ENCODE results near the gene SLC7A8.

The SLC7A8 gene

DNA sequence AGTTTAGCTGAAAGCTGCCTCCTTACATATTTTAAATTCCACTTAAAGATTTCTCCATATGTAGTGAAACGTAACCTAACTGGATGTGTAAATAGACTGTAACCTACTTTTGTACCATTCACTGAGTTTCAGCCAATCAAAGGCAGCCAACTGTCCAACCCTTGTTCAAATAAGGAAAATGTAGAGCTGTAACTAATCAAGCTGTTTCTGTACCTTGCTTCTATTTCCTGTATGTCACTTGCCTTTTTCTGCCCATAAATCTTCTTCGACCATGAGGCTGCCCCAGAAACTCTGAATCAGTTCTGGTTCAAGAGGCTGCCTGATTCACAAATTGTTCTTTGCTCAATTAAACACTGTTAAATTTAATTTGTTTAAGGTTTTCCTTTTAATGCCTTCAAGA is 6.3 kb downstream of the SLC7A8 start:
- TF ChIP-seq CEBPB (IDR thresholded peaks at IDR 0.05) (no peak), CREB1 (IDR thresholded peaks at IDR 0.05; ENCODE audit: low read depth) (no peak), FOXM1 (IDR thresholded peaks at IDR 0.05; ENCODE audit: borderline replicate concordance, low read depth) (no peak), TEAD4 (IDR thresholded peaks at IDR 0.05) (no peak), TAF1 (IDR thresholded peaks at IDR 0.05; ENCODE audit: low read depth) (no peak), EP300 (IDR thresholded peaks at IDR 0.05; ENCODE audit: borderline replicate concordance) (no peak), NFIC (IDR thresholded peaks at IDR 0.05) (no peak), USF1 (IDR thresholded peaks at IDR 0.05) (no peak), YY1 (IDR thresholded peaks at IDR 0.05; ENCODE audit: low read depth) (no peak), EGR1 (IDR thresholded peaks at IDR 0.05) (no peak), RAD21 (IDR thresholded peaks at IDR 0.05; ENCODE audit: low read depth) (no peak), TCF12 (IDR thresholded peaks at IDR 0.05; ENCODE audit: low read depth) (no peak), ZBTB7A (IDR thresholded peaks at IDR 0.05; ENCODE audit: low read depth) (no peak)
- TF ChIP-seq, protein P1, sequence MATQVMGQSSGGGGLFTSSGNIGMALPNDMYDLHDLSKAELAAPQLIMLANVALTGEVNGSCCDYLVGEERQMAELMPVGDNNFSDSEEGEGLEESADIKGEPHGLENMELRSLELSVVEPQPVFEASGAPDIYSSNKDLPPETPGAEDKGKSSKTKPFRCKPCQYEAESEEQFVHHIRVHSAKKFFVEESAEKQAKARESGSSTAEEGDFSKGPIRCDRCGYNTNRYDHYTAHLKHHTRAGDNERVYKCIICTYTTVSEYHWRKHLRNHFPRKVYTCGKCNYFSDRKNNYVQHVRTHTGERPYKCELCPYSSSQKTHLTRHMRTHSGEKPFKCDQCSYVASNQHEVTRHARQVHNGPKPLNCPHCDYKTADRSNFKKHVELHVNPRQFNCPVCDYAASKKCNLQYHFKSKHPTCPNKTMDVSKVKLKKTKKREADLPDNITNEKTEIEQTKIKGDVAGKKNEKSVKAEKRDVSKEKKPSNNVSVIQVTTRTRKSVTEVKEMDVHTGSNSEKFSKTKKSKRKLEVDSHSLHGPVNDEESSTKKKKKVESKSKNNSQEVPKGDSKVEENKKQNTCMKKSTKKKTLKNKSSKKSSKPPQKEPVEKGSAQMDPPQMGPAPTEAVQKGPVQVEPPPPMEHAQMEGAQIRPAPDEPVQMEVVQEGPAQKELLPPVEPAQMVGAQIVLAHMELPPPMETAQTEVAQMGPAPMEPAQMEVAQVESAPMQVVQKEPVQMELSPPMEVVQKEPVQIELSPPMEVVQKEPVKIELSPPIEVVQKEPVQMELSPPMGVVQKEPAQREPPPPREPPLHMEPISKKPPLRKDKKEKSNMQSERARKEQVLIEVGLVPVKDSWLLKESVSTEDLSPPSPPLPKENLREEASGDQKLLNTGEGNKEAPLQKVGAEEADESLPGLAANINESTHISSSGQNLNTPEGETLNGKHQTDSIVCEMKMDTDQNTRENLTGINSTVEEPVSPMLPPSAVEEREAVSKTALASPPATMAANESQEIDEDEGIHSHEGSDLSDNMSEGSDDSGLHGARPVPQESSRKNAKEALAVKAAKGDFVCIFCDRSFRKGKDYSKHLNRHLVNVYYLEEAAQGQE (IDR thresholded peaks at IDR 0.05; ENCODE audit: low read depth): no peak
- TF ChIP-seq, protein P2, sequence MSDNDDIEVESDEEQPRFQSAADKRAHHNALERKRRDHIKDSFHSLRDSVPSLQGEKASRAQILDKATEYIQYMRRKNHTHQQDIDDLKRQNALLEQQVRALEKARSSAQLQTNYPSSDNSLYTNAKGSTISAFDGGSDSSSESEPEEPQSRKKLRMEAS (IDR thresholded peaks at IDR 0.05): no peak

DNA sequence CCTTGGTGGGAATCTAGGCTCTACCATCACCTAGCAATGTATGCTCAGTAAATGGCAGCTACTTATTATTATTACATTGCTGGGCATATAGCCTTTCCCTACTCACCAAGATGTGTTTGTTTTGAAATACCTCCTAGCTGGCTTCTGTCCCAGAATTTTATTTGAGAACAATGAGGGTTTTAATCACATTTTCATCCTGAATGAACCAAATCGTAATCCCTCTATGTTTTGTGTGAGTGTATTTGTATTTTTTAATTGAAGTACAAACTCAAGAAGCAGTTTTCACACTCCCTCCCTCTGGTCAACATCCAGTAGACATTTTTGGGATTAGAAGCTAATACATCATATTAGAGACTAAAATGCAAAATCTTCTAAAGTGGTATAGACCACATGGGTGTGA is 7.6 kb downstream of the SLC7A8 start:
- TF ChIP-seq FOXM1 (IDR thresholded peaks at IDR 0.05; ENCODE audit: borderline replicate concordance, low read depth): no peak
- no peak for TF ChIP-seq RAD21 (IDR thresholded peaks at IDR 0.05; ENCODE audit: low read depth)
- no peak for TF ChIP-seq ZBTB7A (IDR thresholded peaks at IDR 0.05; ENCODE audit: low read depth)
- TF ChIP-seq EP300 (IDR thresholded peaks at IDR 0.05; ENCODE audit: borderline replicate concordance): no peak
- no peak for TF ChIP-seq CEBPB (IDR thresholded peaks at IDR 0.05)
- TF ChIP-seq EGR1 (IDR thresholded peaks at IDR 0.05): no peak
- TF ChIP-seq, protein P2 (IDR thresholded peaks at IDR 0.05): no peak
- TF ChIP-seq TEAD4 (IDR thresholded peaks at IDR 0.05): no peak
- TF ChIP-seq, protein P1 (IDR thresholded peaks at IDR 0.05; ENCODE audit: low read depth): no peak
- no peak for TF ChIP-seq YY1 (IDR thresholded peaks at IDR 0.05; ENCODE audit: low read depth)
- no peak for TF ChIP-seq TAF1 (IDR thresholded peaks at IDR 0.05; ENCODE audit: low read depth)
- no peak for TF ChIP-seq USF1 (IDR thresholded peaks at IDR 0.05)
- TF ChIP-seq NFIC (IDR thresholded peaks at IDR 0.05): no peak
- no peak for TF ChIP-seq CREB1 (IDR thresholded peaks at IDR 0.05; ENCODE audit: low read depth)
- no peak for TF ChIP-seq TCF12 (IDR thresholded peaks at IDR 0.05; ENCODE audit: low read depth)

- no peak for TF ChIP-seq YY1 (IDR thresholded peaks at IDR 0.05; ENCODE audit: low read depth)
- TF ChIP-seq TCF12 (IDR thresholded peaks at IDR 0.05; ENCODE audit: low read depth): no peak
- no peak for TF ChIP-seq EGR1 (IDR thresholded peaks at IDR 0.05)
- no peak for TF ChIP-seq ZBTB7A (IDR thresholded peaks at IDR 0.05; ENCODE audit: low read depth)
- no peak for TF ChIP-seq TEAD4 (IDR thresholded peaks at IDR 0.05)
- no peak for TF ChIP-seq EP300 (IDR thresholded peaks at IDR 0.05; ENCODE audit: borderline replicate concordance)
- no peak for TF ChIP-seq FOXM1 (IDR thresholded peaks at IDR 0.05; ENCODE audit: borderline replicate concordance, low read depth)
- no peak for TF ChIP-seq USF1 (IDR thresholded peaks at IDR 0.05)
Observed at GRCh38 chr14:23174296-23175184, 8.9 kb downstream of the SLC7A8 start.

- TF ChIP-seq TAF1 (IDR thresholded peaks at IDR 0.05; ENCODE audit: low read depth) (no peak), TEAD4 (IDR thresholded peaks at IDR 0.05) (no peak), CEBPB (IDR thresholded peaks at IDR 0.05) (no peak), YY1 (IDR thresholded peaks at IDR 0.05; ENCODE audit: low read depth) (no peak), FOXM1 (IDR thresholded peaks at IDR 0.05; ENCODE audit: borderline replicate concordance, low read depth) (no peak), EP300 (IDR thresholded peaks at IDR 0.05; ENCODE audit: borderline replicate concordance) (no peak), CREB1 (IDR thresholded peaks at IDR 0.05; ENCODE audit: low read depth) (no peak), RAD21 (IDR thresholded peaks at IDR 0.05; ENCODE audit: low read depth) (no peak), NFIC (IDR thresholded peaks at IDR 0.05) (no peak), USF1 (IDR thresholded peaks at IDR 0.05) (no peak)
- TF ChIP-seq, protein P1 (IDR thresholded peaks at IDR 0.05; ENCODE audit: low read depth): no peak
- TF ChIP-seq, protein P2 (IDR thresholded peaks at IDR 0.05): no peak
Observed at GRCh38 chr14:23173796-23174195, 9.7 kb downstream of the SLC7A8 start.

All from Ishikawa (cell line).